HG02623 (cell line): ENCODE results near the gene USP3.

ENCODE experiments used
- ATAC-seq: cut with Tn5 transposase; IDR thresholded peaks from one replicate; pipeline ENCODE4 v1.9.1; 2021; ENCODE audit warnings: moderate library complexity; ENCODE audit not compliant: unreplicated experiment

USP3 gene

GRCh38 chr15:63582718-63583426, 78.5 kb downstream of the USP3 start:
- no peak for ATAC-seq

DNA sequence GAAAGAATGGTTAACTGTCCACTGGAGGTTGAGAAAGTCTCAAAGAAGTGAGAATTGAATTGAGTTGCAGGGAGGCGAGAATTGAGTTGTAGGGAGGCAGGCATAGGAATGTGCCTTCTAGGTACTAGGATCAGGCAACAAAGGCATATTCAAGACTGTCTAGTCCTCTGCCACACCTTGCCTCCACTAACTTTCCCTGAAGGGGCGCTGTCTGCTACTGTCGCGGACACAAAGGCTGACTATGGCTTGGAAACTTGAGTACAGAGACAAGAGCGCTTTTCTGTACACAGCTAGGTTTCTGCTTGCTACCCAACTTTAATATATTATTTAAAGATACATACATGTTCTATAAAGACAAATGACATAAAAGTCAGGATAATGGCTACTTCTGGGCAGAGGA, 82.4 kb downstream of the USP3 start:
- no peak for ATAC-seq

DNA sequence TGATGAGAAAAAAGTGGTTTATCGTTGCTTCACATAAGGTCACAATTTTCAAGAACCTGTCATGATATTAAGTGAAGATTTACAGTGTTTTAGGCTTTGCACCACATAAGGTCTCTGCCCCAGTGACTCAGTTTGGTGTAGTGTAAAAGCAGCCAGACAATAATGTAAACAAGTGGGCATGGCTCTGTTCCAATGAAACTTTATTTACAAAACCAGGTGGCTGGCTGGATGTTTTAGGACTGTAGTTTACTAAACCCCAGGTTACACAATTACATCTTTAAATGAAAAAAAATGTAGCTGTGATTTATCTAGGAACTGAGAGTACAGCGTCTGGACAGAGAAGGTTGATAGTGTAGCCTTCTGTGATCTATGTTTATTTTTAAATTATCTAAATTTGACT, 83.1 kb downstream of the USP3 start:
- ATAC-seq: no peak

DNA sequence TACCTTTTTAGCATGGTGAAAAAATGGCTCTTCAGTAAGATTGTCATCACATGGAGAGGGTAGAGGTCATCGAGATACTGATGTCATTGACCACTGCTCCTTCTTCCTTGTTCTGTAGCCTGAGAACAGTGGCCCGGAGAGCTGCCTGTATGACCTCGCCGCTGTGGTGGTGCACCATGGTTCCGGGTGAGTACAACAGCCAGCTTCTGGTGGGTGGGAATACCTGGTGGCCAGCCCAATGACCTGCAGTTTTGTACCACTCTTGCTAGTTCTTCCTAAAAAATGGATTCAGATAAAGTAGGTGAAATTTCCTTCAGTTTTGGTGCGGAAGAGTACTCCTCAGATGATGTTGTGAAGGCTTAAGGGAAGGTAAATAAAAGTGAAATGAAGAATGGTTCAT, 84.4 kb downstream of the USP3 start:
- no peak for ATAC-seq

GRCh38 chr15:63593705-63594671, 89.6 kb downstream of the USP3 start:
- no peak for ATAC-seq

DNA sequence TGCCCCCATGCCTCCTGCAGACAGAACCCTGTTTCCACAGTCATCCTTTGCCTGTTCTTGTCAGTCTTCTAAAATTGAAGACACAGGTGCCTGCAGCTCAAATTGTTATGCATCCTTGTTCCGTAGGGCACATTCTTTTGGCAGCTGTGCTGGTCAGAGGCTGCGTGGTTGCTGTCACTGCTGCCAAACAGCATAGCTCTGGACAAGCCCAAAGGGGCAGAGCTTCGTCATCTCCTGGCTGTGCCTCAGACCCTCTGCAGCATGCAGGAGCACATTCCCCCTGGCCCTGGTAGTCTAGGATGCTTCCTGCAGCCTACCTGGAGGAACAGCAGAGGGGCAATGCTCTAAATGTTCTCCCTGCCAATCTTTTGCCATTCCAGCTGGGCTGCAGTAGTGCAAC, 90.7 kb downstream of the USP3 start:
- ATAC-seq: no peak

GRCh38 chr15:63595688-63596087, 91.3 kb downstream of the USP3 start:
- ATAC-seq: no peak

DNA sequence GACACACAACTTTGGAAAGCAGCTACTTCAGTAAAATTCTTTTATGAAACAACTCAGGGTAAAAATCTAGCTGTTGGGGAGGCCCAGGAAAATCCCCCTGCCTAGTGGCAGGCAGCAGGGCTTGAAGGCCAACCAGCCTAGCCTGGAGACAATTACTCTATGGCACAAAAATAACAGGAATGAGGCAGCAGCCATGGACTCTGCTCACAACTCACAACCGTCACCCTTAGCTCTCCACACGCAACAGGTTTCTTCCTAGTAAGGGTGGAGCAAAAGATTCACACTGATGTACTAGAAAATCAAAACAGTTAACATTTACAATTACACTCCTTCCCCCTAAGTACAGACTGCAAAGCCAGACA, 92.3 kb downstream of the USP3 start:
- no peak for ATAC-seq

DNA sequence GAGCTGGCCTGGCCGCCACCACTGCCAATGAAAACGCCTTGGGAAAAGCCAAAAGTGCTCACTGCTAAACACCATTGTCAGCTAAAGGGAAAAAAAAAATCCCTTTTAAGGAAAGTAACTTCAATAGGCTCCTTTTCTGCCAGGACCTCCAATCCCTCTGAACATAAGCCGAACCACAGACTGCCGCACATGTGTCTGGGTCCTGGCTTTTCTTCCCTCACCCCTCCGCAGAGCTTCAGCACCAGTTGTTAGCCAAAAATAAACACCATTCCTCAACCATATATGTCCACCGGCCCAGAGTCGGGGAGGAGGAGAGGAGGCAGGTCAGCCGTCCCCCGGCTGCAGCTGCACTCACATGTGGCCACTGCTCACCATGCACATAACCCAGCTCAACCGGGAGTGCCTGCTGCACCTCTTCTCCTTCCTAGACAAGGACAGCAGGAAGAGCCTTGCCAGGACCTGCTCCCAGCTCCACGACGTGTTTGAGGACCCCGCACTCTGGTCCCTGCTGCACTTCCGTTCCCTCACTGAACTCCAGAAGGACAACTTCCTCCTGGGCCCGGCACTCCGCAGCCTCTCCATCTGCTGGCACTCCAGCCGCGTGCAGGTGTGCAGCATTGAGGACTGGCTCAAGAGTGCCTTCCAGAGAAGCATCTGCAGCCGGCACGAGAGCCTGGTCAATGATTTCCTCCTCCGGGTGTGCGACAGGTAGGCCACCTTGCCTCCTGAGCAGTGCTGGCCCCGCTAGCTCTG, 92.8 kb downstream of the USP3 start, which contains the start of gene FBXL22:
Gene FBXL22, plus strand, starts transcription at position 350 of the 753 bp plus-strand sequence. Its CDS starts 6 bp downstream, at position 356.
- no peak for ATAC-seq

GRCh38 chr15:63597821-63598220, 93.4 kb downstream of the USP3 start:
- no peak for ATAC-seq

- ATAC-seq: no peak
These were observed 94.3 kb downstream of the USP3 start for GRCh38 chr15:63598473-63599400.

DNA sequence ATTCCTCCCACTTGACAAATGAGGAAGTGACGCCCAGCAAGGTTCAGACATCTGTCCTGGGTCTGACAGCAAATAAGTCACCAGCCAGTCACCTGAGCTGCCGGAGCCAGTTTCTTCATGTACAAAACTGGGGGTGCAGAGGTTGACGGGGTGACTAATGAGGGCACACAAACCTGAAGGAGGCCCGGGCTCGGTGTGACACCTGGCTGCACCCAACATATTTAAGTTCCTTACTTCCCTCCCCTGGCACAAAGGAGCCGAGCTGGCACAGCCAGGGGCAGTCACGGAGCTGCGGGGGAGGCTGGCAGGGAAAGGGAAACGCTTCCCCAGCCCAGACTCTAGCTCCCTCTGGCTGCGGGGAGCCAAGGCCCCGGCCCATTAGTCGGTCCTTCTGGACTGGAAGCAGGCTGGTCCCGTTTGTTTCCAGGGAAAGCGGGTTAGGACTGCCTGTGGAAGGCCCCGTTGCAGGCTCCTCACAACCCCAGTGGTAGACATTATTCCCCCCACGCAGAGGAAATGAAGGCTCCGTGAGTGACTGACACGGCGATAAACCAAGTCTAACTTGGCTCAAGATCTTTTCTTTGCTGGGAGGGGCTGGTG, 95.1 kb downstream of the USP3 start:
- ATAC-seq: no peak

DNA sequence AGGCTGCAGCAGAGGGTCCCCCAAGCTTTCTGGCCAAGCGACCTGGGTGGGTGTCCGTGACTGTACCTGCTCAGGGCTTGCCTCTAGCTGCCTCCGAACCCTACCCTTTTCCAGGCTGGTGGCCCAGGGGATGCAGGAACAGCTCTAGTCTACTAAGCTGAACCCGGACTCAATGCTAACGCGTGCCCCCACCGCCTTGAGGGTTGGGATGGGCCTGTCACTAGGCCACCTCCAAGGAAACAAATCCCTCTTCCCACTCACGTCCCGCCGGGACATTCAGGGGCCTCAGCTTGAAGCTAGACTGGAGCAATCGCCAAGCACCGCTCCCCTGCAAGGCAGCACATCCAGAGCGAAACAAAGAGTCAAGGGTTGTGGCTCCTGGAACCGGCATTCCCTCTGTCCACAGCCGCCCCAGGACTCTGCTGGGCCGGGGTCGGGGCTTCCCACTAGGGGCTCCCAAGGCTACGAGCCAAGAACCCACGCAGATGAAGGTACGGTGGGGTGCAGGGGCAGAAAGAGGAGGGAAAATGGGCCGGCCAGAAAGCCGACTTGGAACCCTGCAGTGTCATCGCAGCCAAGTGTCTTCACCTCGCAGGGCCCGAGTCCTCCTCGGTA, 95.7 kb downstream of the USP3 start:
- ATAC-seq: no peak

DNA sequence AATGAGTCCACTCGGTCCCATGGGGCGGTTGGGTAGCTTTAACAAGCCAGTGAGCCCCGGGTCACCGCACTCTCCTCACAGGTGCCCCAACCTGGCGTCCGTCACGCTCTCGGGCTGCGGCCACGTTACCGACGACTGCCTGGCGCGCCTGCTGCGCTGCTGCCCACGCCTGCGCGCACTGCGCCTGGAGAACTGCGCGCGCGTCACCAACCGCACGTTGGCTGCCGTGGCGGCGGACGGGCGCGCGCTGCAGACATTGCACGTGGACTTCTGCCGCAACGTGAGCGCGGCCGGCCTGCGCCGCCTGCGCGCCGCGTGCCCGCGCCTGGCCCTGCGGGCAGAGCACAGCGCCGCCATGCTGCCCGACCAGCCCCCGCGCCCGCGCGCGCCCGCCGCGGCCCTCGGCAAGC, 96.2 kb downstream of the USP3 start:
- ATAC-seq: peak; percentile 58

GRCh38 chr15:63601026-63601703, 96.8 kb downstream of the USP3 start:
- ATAC-seq: peak; percentile 11

DNA sequence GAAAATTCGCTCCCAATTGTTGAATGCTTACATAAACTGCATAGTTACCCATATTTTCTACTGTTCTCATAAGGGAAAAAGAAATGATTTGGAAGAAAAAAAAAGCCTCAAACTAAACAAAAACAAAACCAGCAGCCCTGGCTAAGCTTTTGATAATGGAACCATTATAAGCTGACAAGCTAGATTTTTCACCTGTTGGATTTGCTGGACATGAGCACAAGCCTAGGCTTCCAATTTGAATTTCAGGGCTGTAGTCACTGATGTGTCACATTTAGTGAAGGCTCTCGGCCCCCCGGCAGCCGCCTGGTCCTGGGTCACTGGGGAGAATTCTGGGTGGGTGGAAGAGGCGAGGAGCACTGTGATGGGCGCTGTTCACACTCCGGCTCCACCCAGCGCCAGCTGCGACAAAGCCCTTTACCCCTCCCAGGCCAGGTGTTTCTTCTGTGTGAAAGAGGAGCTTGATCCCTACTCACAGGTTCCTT, 97.4 kb downstream of the USP3 start:
- ATAC-seq: no peak

DNA sequence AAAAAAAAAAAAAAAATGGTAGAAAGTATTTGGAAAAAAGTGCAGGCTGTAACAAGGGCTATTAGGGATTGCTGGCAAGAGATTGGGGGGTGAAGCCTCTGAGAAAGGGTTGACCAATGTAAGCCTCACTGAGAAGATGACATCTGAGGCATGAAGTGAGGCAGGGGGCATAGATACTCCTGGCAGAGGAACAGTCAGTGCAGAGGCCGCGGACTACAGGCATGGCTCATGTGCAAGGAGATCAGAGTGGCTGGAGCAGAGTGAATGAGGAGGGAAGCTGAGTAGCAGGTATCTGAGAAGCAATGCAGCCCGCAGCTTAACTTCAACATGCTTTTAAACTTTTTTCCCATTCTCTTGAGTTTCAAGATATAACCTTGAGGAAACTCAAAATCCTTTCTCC, 98.2 kb downstream of the USP3 start:
- ATAC-seq: no peak

DNA sequence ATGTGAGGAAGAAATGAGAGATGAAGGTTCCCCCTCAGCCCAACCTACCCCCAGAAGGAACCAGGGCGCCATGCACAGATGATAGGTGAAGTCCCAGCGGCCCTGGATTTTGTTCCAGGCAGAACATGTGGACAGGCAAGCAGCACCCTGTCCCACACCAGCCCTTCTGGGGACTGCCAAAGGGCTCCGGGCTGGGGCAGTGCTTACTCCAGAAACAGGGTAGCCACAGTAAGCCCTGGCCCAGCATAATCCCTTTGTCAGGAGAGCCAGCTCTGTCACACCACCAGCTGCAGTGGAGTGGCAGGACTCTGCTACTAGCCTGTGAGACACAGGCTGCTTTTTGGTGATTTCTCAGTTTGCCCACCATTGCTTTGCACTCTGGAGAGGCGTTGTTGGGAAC, 99.1 kb downstream of the USP3 start:
- ATAC-seq: no peak

DNA sequence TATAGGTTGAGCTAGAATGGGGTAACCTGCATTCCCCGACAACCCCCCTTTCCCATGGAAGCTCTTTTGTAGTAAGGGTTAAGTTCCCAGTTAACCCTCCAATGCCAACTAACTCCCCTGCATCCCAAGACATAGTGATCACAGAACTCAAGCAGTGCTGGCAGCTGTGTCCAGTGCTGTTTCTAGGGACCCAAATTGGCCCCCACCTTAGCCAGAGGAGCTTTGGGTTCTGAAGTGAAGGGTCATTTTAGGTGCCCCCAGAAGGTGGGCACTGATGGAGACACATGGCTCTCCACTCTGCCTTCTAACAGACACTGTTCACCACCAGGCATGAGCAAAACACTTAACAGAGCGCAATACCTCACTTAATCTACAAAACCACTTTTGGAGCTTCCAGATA, 99.9 kb downstream of the USP3 start:
- no peak for ATAC-seq
